HG02678 (cell line): ENCODE measurements around the gene MAP3K5.
"Not testable (repeated sequence)": the region's sequence is repeated elsewhere in the genome, so short reads cannot be mapped to it uniquely, and the experiment has no call there.

Experiments used
- ATAC-seq: cut with Tn5 transposase; IDR thresholded peaks from one replicate; pipeline ENCODE4 v1.9.1; 2021; ENCODE audit warnings: mild to moderate bottlenecking, moderate library complexity; ENCODE audit not compliant: unreplicated experiment

The MAP3K5 gene

DNA sequence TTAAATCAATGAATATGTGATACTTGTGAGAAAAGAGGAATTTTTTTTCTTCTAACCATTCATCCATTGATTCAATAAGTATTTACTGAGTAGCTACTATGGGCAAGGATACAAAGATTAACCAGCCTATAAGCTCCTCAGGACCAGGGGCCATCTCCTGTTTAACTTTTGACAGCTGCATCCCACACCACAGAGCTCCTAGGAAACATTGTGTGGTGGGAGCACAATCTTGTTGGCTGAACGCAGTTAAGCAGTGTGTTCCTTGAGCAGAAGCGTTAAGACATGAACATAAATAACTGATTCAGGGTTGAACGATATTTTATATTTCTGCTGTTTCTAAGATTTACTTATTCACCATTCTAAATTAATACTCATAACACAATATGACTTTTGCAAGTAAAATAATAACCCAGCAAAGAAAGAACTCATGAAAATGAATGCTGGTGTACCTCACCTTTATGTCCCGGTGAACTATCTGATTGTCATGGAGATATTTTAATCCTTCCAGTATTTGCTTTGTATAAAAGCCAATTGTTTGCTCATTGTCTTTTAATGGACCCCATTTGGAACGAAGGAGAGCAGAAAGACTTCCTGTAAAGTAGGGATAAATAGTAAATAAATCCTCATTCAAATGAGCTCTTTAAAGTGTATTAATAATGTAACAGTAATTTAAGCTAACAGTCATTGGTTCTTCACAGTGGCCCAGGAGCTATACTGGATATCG lies 179.4 kb downstream of the MAP3K5 start:
- ATAC-seq: no peak

- ATAC-seq: no peak
These were observed 180.5 kb downstream of the MAP3K5 start for GRCh38 chr6:136611746-136612145.

DNA sequence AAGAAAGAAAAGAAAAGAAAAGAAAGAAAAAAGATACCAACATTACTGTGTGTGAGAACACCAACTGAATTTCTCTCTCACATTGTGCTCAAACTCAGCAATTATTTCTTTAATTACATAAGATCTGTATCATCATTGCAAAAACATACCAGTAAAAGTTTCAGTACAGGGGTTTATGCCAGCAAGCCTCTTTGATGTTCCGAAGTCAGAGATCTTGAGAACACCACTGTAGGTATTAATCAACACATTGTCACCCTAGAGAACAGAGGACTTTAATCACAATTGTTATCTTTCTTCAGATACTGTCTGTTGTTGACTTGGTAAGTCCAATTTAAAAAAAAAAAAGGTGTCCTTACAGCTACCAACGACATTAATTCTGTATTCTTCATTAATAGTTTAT lies 181.1 kb downstream of the MAP3K5 start:
- ATAC-seq: no peak

DNA sequence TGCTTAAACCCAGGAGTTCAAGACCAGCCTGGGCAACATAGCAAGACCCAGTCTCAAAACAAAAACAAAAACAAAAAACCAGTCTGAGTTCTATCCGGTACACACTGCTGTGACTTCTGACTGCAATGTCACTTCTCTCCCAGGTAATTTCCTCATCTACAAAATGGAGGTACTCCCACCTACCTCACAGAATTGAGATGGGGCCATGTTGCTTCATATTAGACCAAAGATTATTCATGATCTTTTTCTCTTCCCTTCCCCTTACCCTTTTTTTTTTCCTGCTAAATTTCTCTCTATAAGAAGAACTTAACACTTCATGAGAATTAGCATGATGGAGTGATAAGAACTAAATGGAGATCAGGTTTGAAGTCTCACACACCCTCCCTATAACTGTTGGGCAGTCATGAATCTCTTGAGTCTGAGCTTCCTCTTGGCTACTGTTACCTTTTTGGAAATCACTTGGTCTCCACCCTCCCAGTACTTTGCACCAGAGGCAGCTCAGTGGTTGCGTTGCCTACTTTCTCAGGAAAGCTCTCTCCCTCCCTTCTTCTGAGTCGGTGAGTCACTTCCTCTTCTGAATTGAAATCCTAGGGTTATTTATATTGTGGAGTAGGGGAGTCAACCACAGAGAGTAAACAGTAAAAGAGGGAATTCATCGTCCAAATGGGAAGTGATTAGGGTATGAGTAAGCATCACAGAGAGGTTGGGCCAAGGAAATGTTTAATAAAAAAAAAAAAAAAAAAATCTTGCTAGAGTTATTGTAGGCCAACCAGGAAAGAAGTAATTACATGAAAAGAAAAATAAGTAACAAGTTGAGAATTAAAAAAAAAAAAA lies 182.2 kb downstream of the MAP3K5 start:
- no peak for ATAC-seq

DNA sequence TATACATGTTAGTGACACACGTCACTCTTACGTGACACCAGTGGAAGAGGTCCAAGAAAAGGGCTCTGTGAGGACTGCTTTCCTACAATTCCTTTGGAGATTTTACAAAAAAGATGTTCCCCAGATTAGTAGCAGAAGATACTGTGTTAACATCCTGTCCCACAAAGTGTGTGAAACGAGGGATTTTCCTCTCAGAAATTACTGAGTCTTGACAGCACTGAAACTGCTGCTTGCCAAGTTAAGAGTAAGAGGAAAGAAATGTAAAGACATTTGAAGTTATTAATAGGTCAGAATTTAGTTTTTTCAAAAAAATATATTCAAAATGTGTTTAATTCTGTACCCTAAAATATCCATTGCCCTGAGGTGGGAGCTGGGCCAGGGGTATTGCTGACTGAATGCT lies 183.3 kb downstream of the MAP3K5 start:
- no peak for ATAC-seq

DNA sequence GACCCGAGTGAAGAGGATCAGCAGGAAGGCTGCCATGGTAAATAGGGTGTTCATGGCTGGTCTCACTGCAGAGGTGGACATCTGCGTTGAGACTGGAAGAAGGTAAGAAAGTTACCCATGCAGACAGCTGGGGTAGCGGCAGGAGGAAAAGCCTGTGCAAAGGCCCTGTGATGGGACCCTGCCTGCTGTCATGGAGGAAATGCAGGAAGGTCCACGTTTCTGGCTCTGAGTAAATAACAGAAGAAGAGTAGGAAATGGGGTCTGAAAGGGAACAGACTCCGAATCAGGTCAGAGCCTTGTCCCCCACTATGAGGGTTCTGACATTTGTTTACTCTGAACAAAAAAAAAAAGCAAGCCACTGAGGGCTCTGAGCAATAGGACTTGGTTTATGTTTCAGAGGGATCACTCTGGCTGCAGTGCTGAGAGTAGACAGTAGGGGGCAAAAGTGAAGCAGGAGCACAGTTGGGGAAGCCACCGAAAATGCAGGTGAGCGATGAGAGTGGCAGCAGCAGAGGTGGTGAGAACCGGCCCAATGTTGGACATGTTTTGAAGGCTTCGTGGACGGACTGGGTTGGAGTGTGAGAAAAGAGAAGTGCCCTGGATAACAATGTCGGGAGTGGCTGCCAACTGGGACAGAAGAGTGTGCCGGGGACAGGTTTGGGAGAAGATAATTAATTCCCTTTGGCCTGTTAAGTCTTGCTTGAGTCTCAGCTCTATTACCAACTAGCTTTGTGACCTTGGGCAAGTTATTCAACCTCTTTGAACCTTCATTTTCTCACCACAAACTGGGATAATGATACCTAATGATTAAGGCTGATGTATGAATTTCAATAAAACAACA lies 184.1 kb downstream of the MAP3K5 start:
- ATAC-seq: peak; percentile 90

GRCh38 chr6:136607204-136607931 lies 184.9 kb downstream of the MAP3K5 start:
- ATAC-seq: no peak

- no peak for ATAC-seq
These were observed 187.3 kb downstream of the MAP3K5 start for GRCh38 chr6:136604928-136605510.

DNA sequence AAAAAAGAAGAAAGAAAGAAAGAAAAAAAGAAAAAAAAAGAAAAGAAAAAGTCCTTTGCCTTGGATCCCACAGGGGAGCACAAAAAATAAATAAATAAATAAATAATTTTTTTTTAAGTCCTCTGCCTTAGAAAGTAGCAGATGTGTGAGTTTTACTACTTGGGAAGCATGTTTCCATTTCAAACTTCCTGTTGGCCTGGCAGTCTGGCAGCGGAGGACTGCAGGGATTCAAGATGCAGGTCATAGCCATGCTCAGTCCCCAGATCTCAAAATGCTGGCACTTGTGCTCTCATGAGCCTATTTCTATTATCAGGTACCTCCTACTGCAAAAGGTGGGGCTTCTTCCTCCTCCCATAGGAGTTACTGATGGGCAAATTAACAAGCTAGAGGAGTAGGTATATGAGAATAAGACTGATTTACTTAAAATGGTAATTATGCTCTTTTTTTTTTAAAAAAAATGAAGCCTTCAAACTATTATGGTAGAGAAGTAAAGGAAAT lies 187.9 kb downstream of the MAP3K5 start:
- no peak for ATAC-seq

- no peak for ATAC-seq
These were observed 191.5 kb downstream of the MAP3K5 start for GRCh38 chr6:136600818-136601217.

GRCh38 chr6:136599329-136600011 lies 192.8 kb downstream of the MAP3K5 start:
- ATAC-seq: no peak

GRCh38 chr6:136598048-136598447 lies 194.2 kb downstream of the MAP3K5 start:
- ATAC-seq: no peak

DNA sequence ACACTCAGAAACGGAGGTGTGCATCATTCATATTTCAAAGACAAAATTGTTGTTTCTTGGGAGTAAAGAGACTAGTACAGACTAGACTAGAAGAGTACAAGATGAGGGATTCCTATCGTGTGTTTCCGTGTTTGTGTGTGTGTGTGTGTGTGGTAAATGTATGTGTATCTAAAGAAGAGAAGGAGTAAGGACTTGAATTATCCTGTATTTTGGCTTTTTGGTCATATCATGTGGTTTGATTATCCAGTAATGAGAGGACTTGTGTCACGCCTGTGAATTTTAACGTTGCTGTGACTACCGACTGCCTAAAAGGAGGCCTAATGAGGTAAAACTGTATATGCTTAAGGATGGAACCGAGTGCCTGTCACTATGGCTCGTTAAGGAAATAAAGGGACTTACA lies 197.6 kb downstream of the MAP3K5 start:
- no peak for ATAC-seq

GRCh38 chr6:136593748-136594490 lies 198.4 kb downstream of the MAP3K5 start:
- ATAC-seq: peak; percentile 96

DNA sequence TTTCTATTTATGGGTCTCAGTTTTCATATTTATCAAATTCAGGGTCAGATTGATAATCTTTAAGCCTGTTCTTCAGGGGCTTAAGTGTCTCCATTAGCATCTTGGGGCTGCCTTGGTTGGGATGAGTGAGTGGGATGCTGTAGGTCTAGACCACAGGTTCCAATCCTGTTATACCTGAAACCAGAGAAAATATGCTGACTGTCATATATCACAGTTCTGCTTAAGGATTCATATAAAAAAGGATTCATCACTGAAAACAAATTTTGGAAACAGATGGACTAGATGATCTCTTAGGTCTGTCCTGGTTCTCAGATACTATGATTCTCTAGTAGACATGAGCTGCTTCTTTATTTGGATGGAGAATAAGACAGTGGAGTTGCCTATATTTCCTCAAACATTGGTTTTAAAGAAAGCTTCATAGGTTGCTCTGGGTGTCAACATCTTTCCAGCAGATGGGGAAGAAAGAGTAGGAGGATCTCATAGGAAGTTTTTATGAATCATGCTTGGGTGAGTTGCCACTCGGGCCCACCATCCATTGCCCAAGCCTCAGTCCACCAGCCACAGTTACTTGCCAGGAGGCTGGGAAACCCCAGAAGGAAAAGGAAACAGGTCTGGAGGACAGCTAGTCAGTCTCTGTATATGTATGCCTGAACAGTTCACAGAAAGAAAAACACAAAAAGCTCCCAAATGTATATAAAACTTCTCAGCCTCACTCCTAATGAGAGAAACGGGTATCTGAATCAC lies 199.2 kb downstream of the MAP3K5 start:
- ATAC-seq: no peak

DNA sequence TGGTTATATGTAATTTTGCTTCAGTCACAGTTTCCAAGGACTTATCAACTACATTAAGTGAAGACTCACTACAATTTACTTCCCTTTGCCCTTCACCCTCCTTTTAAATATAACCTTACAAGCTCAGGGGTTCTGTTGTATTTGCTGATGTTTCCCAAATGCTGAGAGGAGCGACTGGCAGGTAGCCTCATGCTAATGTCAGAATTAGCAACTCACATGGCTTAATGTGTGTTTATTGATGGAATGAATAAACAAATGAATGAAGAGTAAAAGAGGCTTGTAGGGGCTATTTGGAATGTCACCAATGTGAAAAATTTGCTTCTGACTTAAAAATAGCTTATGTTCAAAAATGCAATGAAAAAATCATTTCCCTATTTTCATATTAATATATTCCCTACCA lies 200.7 kb downstream of the MAP3K5 start:
- ATAC-seq: no peak

DNA sequence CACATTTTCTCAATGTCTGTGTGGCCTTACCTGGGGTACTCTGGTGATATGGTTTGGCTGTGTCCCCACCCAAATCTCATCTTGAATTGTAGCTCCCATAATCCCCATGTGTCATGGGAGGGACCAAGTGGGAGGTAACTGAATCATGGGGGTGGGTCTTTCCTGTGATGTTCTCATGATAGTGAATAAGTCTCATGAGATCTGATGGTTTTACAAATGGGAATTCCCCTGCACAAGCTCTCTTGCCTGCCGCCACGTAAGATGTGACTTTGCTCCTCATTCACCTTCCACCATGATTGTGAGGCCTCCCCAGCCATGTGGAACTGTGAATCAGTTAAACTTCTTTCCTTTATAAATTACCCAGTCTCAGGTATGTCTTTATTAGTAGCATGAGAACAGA lies 201.4 kb downstream of the MAP3K5 start:
- ATAC-seq: not testable (repeated sequence)

- ATAC-seq: no peak
These were observed 204.8 kb downstream of the MAP3K5 start for GRCh38 chr6:136587527-136587926.
